Right ventricle myocardium superior (tissue), 1 donor: ENCODE measurements around the gene CRYBB1. TPM values are rescaled to one million over a fixed set of nuclear protein-coding genes. Genes with fewer than 3 reads are reported as not detected.

Experiments used
- ATAC-seq: fragments of 200-7000 bp; cut with Tn5 transposase; one replicate; pipeline ENCODE4 v1.9.1; 2020; ENCODE audit warnings: mild to moderate bottlenecking; ENCODE audit not compliant: poor library complexity
- DNase-seq: peaks from one replicate; pipeline ENCODE4 v3.0.0-alpha.2; 2020
- intact Hi-C: fragments of 100-400 bp; cut with DNase I; formaldehyde crosslinking; loops from one replicate; pipeline ENCODE4 v1.11.2; 2022
- long read RNA-seq: library from polyadenylated mRNA; unstranded; transcript quantifications from one replicate; pipeline ENCODE4 v2.0.0, GENCODE V29; 2021
- total RNA-seq: library from RNA; stranded (reverse); fragmentation: NEBNext Ultra II Directional; extraction: Animal tissue kit (Norgen Biotek cat#: 25700); gene quantifications from one replicate; pipeline ENCODE4 v1.2.1, GENCODE V29; 2021
- donor health status: DM: no; HTN: yes; CAD: no; lungs with severe emphysema.

The CRYBB1 gene
- 0.65 TPM for total RNA-seq
- long read RNA-seq, result 0 reads

DNA sequence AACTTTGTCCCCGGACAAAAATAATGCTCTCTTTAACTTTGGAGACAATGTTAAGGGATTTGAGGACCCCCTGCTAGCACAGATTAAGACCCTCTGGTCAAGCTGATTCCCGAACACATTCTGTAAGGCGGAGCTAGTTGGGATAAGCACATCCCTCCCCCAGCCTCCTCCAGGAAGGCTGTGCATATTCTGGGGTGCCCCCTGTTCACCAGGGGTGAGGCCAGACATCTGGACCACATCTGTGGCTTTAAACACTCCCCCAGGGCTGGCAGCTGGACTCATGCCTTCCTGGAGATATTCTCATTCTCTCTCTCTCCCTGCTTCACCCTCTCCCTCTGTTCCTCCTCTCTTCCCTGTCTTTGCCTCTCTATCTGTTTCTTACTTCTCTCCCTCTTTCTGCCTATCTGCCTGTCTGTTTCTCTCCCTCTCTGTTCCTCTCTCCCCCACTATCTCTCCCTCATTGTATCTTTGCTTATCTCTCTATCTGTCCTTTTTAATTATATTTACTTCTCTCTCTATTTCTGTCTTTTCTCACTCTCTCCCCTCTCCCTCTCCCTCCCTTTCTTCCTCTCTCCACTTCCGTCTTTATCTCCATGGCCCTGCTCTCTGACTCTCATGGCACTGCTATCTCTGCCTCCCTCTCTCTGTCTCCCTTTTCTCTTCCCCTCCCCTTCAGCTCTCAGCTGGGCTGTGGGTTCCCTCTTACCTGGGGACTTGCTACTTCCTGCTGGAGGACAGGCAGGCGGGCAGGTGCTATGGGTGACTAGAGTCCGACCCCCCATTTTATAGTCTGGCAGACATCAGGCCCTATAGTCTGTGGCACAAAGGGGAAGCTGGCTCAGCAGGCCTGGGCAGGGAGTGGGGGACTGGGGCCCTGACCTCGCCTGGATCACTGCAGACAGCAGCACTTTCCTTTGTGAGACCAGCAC, at the start of gene CRYBB1:
TSS of gene CRYBB1 (minus strand) at position 757 of the 929 bp plus-strand sequence. CDS start 1,708 bp downstream, outside the sequence.
- DNase-seq (peak; percentile 62), ATAC-seq (peak; percentile 78)
- intact Hi-C loops, result no loop called here

DNA sequence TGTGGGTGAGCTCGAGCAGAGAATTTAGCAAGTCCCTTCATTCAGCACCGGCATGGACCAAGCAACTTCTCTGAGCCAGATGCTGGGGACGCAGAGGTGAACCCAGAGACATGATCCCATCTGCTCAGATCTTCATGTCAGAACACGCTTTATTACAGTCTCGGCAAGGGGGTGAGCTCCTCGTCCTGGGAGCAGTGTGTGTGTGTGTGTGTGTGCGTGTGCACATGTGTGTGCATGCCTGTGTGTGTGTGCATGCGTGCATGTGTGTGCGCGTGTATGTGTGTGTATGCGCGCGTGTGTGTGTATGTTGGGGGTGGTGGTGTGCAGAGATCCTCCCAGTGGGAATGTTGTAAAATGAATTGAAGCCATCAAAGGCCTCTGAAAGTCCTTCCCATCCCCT, 49.3 kb upstream of the CRYBB1 start:
- intact Hi-C loops, result no loop called here
- DNase-seq, result no peak
- no peak for ATAC-seq

DNA sequence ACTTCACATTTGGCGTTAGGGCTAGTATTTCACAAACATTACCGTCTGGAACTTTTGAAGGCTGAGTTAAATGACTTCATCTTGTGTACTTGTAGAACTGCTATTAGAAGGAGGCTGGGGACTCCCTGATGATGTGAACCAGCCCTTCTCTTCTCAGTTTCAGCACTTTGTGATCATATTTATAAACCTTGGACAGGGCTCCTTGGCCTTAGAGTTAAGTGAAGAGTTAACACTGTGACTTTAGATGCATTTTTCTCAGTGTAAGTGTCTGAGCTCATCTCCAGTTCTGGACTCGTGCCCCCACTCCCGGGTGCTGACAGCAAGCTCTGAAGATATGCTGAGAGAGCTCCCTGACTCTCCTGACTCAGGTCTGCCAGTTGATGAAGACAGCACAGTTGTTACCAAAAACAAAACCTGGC, 48.0 kb upstream of the CRYBB1 start:
- ATAC-seq (no peak), DNase-seq (no peak)
- intact Hi-C loops, result no loop called here

DNA sequence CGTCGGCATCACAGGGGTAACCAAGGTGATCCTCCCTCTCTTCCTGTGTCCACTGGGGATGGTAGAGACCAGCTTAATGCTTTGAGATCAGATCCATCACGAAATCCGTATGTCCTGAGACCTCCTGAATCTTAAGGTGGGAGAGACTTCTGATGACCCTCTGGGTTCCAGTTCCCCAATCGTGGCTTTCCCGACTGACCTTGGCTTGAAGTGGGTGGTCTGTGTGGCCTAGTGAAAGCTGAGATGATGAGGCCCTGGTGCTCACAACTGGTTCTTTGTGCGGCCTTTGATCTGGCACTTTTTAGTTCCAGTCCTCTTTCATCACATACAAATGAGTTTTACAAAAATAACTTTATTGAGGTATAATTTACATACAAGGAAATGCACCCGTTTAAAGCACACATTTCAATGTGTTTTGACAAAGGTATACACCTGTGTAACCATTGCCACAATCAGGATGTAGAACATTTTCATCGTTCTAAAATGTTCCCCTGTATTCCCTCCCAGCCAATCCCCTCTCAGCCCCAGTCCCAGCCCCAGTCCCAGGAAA, 45.6 kb upstream of the CRYBB1 start:
- DNase-seq, result no peak
- intact Hi-C loops, result loop anchor here (5.0 kb wide), 1 partner anchor 261 kb away; no protein-coding TSS in a partner anchor
- no peak for ATAC-seq

DNA sequence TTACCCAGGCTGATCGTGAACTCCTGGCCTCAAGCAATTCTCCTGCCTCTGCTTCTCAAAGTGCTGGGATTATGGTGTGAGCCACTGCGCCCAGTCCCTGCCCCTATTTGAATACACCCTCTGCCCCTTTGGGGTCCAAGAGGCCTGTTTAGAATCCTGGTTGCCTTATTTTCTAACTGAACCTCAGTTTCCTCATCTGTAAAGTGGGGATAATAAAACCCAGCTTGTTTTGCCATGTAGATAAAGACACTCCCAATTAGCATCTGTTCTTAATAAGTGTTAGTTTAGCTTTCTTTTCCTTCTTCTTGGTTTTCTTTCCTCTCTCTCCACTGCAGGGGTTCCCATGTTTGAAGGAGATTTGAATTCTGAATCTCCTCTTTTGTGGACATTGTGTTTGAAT, 44.3 kb upstream of the CRYBB1 start:
- no peak for ATAC-seq
- intact Hi-C loops, result loop anchor here (5.0 kb wide), 1 partner anchor 260 kb away; no protein-coding TSS in a partner anchor

DNA sequence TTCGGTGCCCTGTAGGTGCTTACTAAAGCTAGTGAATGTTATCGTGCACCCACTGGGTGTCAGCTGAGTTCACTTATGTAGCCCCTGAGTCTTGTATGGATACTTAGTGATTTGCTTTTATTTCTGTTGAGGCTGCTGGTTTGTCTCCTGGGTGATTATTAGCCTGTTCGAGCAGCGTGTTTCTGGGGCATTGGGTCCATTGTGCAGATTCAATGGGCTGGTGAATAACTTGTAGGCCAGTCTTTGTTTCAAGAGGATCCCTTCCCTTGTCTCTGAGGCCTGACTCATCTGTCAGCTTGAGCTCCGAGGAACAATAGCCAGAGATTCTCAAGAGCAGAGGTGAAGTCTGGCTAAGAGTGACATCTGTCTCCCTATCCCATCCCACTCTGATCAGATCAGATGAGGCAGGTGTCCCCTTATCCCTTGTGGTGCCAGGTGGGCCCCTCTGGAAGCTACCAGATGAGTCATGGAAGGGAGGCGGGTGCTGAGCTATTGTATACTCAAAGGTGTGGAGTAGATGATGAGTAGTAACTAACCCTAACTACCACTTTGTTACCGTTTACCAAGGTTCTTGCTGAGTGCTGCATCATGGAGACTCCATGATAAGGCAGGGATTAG, 43.2 kb upstream of the CRYBB1 start:
- intact Hi-C loops, result loop anchor here (5.0 kb wide), 1 partner anchor 259 kb away; no protein-coding TSS in a partner anchor
- ATAC-seq, result no peak

More for the DNA sequence above, 44.3 kb upstream of the CRYBB1 start:
- DNase-seq, result no peak

DNA sequence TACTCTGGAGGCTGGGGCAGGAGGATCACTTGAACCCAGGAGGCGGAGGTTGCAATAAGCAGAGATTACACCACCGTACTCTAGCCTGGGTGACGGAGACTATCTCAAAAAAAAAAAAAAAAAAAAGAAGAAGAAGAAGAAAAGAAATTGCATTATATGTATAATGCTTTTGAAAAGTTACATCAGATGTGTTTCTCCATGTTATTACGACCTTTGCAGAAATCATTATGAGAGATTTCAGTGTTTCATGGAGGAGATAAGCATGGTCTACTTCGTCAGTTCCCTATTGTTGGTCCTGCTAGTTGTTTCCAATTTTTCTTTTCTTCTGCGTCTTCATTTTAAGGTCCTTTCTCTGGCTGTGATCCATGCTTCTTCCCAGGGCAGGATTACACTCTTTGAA, 42.5 kb upstream of the CRYBB1 start:
- no peak for DNase-seq
- intact Hi-C loops, result loop anchor here (5.0 kb wide), 1 partner anchor 258 kb away; no protein-coding TSS in a partner anchor
- no peak for ATAC-seq

More for the DNA sequence above, 43.2 kb upstream of the CRYBB1 start:
- DNase-seq, result no peak

DNA sequence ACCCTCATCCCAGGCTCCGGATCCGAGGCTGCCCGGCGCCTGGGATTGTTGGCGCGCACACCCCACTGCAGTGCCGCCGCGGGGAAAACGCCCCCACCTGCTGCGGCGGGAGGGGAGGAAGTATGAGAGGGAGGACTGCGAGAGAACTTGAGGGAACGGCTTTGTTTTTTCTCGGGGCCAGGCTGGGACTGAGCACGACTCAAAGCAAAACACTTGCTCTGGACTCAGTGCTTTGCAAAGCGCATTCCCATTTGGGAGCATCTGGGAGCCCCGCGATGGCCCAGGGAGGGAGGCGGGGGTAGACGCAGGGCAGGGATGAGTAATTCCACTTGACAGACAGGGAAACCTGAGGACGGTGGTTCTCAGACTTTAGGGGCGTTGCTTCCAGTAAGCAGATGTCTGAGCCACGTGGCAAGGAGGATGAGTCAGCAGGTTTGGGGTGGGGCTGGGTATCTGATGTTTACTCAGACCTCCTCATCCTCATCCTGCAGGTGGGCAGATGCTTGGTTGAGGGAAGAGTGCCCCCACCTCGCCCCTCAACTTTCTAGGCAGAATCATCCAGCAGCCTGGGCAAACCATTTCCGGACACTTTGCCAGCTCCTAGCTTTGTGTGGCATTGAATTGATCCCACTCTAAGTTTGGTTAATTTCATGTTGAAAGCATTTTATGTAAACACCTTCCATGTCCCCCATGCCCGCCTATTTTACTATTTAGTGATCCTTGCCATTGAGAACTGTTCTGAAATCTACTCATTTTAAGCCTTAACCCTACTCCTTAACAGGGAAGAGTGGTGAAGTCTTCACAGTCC, 41.0 kb upstream of the CRYBB1 start:
- peak; percentile 36 for ATAC-seq
- no peak for DNase-seq
- intact Hi-C loops, result no loop called here

DNA sequence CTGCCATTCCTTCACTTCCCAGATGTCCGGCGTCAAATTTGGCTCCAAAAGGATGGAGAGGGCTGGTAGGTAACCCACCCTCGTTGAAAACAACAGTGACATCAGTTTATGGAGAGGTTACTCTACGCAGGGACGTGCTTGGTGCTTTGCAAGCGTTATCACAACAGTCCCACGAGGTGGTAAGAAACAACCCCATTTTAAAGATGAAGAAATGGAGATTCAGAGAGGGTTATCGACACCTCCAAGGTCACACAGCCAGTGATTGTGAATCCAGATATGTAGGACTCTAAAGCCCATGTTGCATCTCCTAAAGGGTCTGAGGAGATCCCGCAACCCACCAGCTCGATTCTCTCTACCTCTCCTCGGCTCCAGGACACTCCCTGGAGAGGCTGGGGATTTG, 40.3 kb upstream of the CRYBB1 start:
- intact Hi-C loops, result no loop called here
- no peak for ATAC-seq

DNA sequence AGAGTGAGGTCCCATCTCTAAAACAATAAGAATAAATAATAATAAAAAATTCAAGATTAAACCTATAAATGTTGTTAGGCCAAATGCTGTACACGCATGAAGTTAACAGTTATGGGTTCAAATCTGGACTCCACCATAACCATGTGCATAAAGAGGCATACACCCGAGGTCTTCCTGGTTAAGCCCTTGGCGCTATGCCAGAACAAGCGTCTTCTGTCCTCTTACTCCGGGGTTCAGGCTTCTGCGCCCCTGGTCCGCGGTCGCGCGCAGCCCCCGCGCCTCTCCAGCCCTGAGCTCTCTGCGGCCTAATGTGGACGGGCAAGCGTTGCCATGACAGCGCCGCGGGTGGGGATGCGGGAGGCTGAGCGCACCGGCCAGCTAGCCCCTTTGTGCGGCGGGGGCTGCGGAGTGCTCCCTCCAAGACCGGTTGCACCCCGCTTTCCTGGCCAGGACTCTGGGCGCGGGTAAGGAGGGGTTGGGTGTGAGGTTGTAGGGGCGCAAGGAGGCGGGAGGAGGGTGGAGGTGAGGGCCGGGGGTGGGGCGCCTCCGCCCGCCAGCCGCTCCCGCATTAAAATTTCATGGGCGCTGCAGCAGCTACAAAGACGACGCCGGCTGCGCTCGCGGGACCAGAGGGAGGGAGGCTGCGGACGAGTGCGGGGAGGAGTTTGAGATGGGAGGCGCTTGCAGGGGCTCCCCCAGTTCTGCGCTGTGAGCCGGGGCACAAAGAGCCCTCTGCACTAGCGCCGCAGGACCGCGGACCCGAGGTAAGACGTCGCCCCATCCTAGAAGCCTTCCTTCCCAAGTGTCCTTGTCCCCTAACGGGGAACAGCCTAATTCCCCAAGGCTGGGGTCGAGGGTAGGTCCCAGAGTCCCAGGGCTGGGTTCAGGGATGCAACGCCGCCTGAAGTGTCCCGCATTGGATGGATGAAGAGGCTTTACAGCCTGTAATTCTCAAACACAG, 39.3 kb upstream of the CRYBB1 start, which contains the start of gene MIAT:
TSS of gene MIAT (plus strand) at position 698 of the 961 bp plus-strand sequence.
- ATAC-seq (no peak), DNase-seq (peak; percentile 46)
- intact Hi-C loops, result no loop called here

More for the DNA sequence above, 40.3 kb upstream of the CRYBB1 start:
- DNase-seq, result no peak

DNA sequence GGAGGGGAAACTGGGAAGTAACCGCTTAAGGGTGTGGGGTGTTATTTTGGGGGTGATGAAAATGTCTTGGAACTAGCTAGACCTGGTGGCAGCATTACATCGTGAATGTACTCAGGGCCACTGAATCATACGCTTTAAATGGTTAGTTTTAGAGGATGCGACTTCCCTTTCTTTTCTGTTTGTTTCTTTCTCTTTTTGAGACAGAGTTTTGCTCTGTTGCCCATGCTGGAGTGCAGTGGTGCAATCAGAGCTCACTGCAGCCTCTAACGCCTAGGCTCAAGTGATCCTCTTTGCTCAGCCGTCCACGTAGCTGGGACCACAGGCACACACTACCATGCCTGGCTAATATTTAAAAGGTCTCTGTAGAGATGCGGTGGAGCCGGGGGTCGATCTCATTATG, 34.0 kb upstream of the CRYBB1 start:
- ATAC-seq, result no peak
- no peak for DNase-seq
- intact Hi-C loops, result no loop called here

DNA sequence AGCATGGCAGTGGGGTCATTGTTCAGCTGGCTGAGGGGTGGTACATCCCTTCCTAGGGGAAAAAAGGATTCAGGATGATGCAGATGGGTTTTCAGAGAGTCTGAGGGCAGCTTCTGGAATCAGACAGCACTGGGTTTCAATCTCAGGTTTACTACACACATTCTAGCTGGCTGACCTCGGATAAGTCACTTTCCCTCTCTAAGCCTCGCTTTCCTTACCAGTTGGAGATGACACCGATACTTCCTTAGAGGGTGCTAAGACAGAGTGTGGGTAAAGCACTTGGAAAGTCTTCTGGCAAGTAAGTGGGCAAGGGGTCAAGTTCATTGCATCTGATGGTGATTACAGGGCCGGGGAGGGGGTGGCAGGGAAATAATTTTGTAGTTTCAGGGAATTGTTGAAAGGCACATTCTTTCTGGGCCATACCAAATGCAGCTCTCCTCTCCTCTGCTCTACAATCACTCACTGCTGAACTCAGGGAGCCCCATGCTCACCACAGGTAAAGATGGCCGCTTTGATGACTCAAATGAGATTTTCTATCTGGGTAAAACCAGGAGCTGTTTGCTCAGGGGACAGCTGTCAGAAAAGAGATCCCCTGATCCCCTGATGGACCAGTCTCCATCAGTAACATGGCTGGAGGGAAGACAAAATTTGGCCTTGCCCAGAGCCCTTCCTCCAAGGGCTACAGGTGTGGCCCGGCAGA, 33.0 kb upstream of the CRYBB1 start:
- ATAC-seq (no peak), DNase-seq (no peak)
- intact Hi-C loops, result no loop called here

DNA sequence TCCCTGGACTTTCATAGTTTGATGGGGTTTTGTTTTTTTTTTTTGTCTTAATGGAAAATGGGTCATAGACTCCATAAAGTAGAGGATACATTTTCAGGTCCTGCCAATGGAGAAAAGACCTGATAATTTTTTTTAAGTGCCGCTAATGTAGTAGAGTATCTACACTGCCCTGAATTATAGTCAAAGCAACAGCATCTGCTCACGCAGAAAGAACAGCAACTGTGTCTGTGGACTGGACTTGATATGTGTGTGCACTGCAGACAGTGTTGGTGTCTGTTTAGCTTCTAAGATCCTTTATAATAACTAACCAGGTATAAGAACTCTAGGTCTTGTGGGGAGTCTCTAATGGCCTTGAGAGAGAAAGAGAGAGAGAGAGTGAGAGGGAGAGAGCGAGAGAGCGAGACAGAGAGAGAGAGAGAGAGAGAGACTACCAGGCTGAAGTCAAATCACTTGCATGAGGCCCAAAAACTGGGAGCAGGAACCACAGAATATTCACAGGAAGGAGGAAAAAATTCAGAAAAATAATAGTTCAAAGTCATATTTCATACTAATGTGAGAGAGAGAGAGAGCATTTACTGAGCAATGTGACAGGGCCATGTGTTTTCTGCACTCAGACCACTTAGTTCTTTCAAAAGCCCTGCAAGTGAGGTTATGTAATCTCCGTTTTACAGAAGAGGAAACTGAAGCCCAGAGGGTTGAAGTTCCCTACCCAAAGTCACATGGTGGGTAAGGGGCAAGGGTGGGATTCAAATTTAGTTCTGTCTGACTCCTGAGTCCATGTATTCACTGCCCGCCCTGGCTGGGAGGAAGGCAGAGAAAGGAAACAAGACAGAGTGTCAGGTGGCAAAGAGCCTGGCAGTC, 30.9 kb upstream of the CRYBB1 start:
- no peak for DNase-seq
- ATAC-seq, result peak; percentile 33
- intact Hi-C loops, result no loop called here

DNA sequence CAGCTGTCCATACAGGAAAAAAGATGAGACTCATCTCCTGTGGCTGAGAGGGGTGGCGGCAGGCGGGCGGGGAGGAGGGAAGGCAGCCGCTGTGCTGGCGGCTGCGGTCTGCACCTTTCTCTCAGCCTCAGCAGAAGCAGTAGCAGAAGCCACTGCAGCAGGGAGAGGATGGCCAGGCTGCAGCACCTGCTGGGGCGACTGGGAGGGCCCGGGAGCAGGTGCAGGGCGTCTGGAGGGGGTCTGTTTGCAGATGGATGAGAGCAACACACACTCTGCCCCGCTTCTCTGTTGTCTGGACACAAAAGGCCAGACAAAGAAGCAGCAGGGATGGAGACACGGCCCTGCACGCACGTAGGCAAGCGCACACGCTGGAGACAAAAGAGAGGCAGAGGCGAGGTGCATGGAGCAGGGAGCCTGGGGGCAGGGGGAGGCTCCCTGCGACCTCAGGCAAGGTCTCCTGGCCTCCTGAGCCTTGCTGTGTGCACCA, 30.2 kb upstream of the CRYBB1 start:
- ATAC-seq (no peak), DNase-seq (no peak)
- intact Hi-C loops, result no loop called here

DNA sequence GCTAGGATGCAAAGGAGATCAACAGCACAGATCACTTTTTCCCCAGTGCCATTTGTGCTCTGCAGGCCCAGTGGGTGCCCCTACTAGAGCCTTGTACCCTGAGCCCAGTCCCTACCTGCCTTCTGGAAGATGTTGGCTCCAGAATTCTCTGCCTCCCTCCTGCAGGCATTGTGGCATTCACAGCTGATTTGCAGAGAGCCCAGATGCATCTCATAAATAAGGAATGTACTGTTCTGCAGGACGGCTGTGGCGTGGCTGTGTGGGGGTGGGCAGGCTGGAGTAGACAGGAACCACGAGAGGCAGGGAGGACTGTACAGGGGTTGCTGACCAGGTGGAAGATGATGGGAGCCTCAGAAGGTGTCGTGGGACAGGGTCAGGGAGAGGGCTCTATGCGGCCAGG, 28.3 kb upstream of the CRYBB1 start:
- intact Hi-C loops, result no loop called here
- DNase-seq, result no peak
- no peak for ATAC-seq
